ENCODE results near the gene CLK2. TPM values are rescaled to one million over a fixed set of nuclear protein-coding genes. Genes with fewer than 3 reads are reported as not detected.

Gene CLK2
- polyA plus RNA-seq, 1 experiment: 40.5 TPM

- H3K9me3 ChIP-seq (ENCODE audit: control insufficient read depth, insufficient read depth, low read length): no peaks in the 10 kb centered on the region; the same call in 1 of the 2 replicates
- H3K4me3 ChIP-seq (ENCODE audit: low read depth, low read length): peak overlapping the region; percentile 85
- CTCF ChIA-PET: interaction anchor here (4.0 kb wide), 1 partner anchor 58 kb away, joined by 17 read pairs; no protein-coding TSS in a partner anchor
- no peak for DNase-seq (ENCODE audit: low read depth, low spot score)
- TF ChIP-seq CTCF (IDR thresholded peaks at IDR 0.05; ENCODE audit: low read depth, low read length): no peak
- POLR2A ChIA-PET: no interaction called here
- H3K27ac ChIP-seq (ENCODE audit: low read depth, low read length): peak overlapping the region; percentile 75
- H3K27me3 ChIP-seq (ENCODE audit: control insufficient read depth, insufficient read depth, low read length): no peaks in the 10 kb centered on the region
Measured at GRCh38 chr1:155309423-155310021, 36.2 kb upstream of the CLK2 start.

- peak within 1 kb of the TSS; percentile 85 for H3K4me3 ChIP-seq (ENCODE audit: low read depth, low read length)
- peak; percentile 95 for DNase-seq (ENCODE audit: low read depth, low spot score)
- POLR2A ChIA-PET: interaction anchor here (0.6 to 1.4 kb wide), 5 partner anchors 13 to 1046 kb away, joined by 3 to 5 read pairs (median 3); partner anchors contain the start of gene RUSC1
- CTCF ChIA-PET: interaction anchor here (1.4 to 5.9 kb wide), 3 partner anchors 13 to 58 kb away, joined by 4 to 46 read pairs (median 10); partner anchors contain the start of gene RUSC1
- peak within 1 kb of the TSS; percentile 91 for H3K27ac ChIP-seq (ENCODE audit: low read depth, low read length)
- no peaks in the 10 kb centered on the region for H3K27me3 ChIP-seq (ENCODE audit: control insufficient read depth, insufficient read depth, low read length)
- TF ChIP-seq CTCF (IDR thresholded peaks at IDR 0.05; ENCODE audit: low read depth, low read length): no peak; the same call in 1 of the 2 replicates
- H3K9me3 ChIP-seq (ENCODE audit: control insufficient read depth, insufficient read depth, low read length): no peaks in the 10 kb centered on the region; the same call in 1 of the 2 replicates
Measured at GRCh38 chr1:155308493-155309422, 35.5 kb upstream of the CLK2 start, which contains the start of gene FDPS. FDPS (plus strand) TSS chr1:155308866; CDS start chr1:155309790, 924 bp downstream.

- no peak overlapping the region for H3K4me3 ChIP-seq (ENCODE audit: low read depth, low read length)
- POLR2A ChIA-PET: interaction anchor here (0.6 to 1.4 kb wide), 4 partner anchors 16 to 61 kb away, joined by 3 to 9 read pairs (median 4); no protein-coding TSS in a partner anchor
- CTCF ChIA-PET: interaction anchor here (1.3 to 5.9 kb wide), 5 partner anchors 14 to 57 kb away, joined by 4 to 46 read pairs (median 5); partner anchors contain the start of genes HCN3 and RUSC1
- H3K9me3 ChIP-seq (ENCODE audit: control insufficient read depth, insufficient read depth, low read length): no peaks in the 10 kb centered on the region; the same call in 1 of the 2 replicates
- no peak overlapping the region for H3K27ac ChIP-seq (ENCODE audit: low read depth, low read length)
- no peak for DNase-seq (ENCODE audit: low read depth, low spot score)
- TF ChIP-seq CTCF (IDR thresholded peaks at IDR 0.05; ENCODE audit: low read depth, low read length): peak; percentile 47
- no peaks in the 10 kb centered on the region for H3K27me3 ChIP-seq (ENCODE audit: control insufficient read depth, insufficient read depth, low read length)
Measured at GRCh38 chr1:155307247-155307740, 34.0 kb upstream of the CLK2 start.

- TF ChIP-seq CTCF (IDR thresholded peaks at IDR 0.05; ENCODE audit: low read depth, low read length): no peak
- ChIA-PET POLR2A (interaction anchor here (1.2 kb wide), 1 partner anchor 18 kb away, joined by 3 read pairs; no protein-coding TSS in a partner anchor), CTCF (interaction anchor here (3.0 to 5.9 kb wide), 2 partner anchors 16 to 55 kb away, joined by 10 to 46 read pairs; partner anchors contain the start of gene RUSC1)
- Histone ChIP-seq H3K4me3 (ENCODE audit: low read depth, low read length) (no peak overlapping the region), H3K9me3 (ENCODE audit: control insufficient read depth, insufficient read depth, low read length) (no peaks in the 10 kb centered on the region; the same call in 1 of the 2 replicates), H3K27me3 (ENCODE audit: control insufficient read depth, insufficient read depth, low read length) (peaks cover 4% of the 10 kb centered on the region), H3K27ac (ENCODE audit: low read depth, low read length) (no peak overlapping the region)
- DNase-seq (ENCODE audit: low read depth, low spot score): no peak
Measured at GRCh38 chr1:155305881-155306391, 32.6 kb upstream of the CLK2 start.

All from AG04450 (cell line).